RPMI8226 (cell line): ENCODE measurements around the gene DBNDD2.
A peak's percentile ranks its signal among the peaks of the same experiment; 100 is the strongest.

Source experiments
- DNase-seq: peaks from one replicate; pipeline ENCODE4 v3.0.0-alpha.2; 2015

The DBNDD2 gene

GRCh38 chr20:45387274-45387673, 20.8 kb upstream of the DBNDD2 start:
- no peak for DNase-seq

DNA sequence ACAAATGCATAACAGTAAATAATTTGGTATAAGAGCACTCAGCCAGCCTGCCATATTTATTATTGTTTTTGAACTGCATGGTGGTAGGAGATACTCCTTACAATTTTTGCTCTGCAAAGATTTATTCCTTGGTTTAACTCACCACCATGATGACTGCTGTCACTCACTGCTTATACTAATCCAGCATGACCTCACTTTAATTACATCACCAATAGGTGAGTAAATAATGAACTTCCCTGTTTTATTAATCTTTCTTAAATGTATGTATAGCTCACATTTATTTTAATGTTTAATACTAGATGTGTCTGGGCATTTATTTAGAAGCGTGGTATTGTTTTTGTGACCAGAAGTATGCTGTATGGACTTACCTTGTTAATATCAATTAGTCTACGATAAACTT, 17.2 kb upstream of the DBNDD2 start:
- DNase-seq: no peak

DNA sequence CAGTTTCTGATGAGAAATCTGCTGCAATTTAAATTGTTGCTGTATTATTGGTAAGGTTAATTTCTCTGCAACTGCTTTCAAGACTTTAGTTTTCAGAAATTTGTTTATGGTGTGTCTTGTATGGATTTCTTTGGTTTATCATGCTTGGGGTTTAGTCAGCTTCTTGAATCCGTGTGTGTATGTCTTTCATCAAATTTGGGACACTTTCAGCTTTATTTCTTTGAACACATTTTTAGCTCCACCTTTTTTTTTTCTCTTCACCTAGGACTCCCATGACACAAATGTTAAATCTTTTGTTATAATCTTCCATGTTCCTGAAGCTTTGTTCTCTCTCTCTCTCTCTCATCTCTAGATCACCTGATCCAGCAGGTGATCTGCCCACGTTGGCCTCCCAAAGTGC, 16.5 kb upstream of the DBNDD2 start:
- DNase-seq: no peak

DNA sequence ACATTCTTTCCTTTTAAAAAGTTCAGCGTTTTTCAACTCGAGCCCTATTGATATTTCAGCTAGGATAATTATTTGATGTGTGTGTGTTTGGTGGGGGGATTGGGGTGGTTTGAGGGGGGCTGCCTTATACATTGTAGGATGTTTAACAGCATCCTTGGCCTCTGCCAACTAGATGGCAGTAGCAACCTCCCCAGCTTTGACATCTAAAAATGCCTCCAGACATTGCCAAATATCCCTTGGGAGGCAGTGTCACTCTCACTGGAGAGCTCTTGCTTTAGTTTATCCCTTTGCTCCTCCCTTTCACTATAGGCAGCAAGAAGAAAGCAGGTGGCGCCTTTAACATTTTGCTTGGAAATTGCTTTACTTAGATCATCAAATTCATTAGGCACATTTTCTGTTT, 15.4 kb upstream of the DBNDD2 start:
- no peak for DNase-seq

- DNase-seq: no peak
Measured at GRCh38 chr20:45394221-45395113, 13.6 kb upstream of the DBNDD2 start.

- DNase-seq: no peak
Measured at GRCh38 chr20:45395114-45395415, 13.0 kb upstream of the DBNDD2 start.

GRCh38 chr20:45399018-45399417, 9.1 kb upstream of the DBNDD2 start:
- no peak for DNase-seq

DNA sequence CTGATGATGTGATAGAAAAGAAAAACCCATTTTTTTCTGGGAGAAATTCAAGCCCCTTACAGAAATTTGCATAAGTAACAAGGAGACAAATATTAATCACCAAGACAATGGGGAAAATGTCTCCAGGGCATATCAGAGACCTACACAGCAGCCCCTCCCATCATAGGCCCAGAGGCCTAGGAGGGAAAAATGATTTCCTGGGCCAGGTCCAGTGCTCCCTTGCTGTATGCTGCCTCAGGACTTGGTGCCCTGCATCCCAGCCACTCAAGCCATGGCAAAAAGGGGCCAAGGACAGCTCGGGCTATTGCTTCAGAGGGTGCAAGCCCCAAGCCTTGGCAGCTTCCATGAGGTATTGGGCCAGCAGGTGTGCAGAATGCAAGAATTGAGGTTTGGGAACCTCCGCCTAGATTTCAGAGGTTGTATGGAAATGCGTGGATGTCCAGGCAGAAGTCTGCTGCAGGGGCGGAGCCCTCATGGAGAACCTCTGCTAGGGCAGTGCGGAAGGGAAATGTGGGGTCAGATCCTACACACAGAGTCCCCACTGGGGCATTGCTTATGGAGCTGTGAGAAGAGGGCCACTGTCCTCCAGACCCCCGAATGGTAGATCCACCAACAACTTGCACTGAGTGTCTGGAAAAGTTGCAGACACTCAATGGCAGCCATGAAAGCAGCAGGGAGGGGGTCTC, 7.6 kb upstream of the DBNDD2 start:
- DNase-seq: no peak

GRCh38 chr20:45402946-45403345, 5.1 kb upstream of the DBNDD2 start:
- no peak for DNase-seq

GRCh38 chr20:45404438-45404837, 3.7 kb upstream of the DBNDD2 start:
- no peak for DNase-seq

DNA sequence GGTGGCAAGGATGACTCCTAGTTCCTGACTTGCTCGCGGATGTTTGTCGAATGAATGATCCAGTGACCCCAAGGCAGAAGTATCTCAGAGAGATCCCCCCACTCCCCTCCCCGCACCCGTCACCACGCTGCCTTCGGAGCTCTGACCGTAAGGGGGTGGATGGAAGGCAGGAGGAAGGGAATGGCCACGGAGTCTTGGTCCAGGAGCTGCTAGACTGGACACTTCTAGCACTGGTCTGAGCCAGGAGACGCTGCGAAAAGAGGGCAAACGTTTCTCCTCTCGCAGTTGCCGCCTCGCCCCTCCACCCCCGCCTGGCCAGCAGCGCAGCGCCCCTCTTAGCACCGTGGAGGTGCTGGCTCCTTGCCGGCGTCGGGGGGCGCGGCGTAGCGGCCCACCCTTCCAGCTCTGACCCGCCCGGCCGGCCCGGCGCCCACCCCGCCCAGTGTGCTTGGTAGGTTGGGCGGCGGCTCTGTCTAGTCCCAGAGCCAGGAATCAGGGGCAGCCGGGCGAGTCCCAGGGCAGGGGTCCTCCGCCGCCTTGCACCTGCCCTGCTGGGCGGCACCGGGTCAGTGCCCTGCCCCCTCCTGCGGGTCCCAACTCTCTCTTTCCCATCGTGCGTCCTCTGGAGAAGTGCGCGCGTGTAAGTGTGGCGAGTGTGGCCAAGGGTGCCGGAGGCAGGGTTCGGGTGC, 2.4 kb upstream of the DBNDD2 start:
- DNase-seq: no peak

DNA sequence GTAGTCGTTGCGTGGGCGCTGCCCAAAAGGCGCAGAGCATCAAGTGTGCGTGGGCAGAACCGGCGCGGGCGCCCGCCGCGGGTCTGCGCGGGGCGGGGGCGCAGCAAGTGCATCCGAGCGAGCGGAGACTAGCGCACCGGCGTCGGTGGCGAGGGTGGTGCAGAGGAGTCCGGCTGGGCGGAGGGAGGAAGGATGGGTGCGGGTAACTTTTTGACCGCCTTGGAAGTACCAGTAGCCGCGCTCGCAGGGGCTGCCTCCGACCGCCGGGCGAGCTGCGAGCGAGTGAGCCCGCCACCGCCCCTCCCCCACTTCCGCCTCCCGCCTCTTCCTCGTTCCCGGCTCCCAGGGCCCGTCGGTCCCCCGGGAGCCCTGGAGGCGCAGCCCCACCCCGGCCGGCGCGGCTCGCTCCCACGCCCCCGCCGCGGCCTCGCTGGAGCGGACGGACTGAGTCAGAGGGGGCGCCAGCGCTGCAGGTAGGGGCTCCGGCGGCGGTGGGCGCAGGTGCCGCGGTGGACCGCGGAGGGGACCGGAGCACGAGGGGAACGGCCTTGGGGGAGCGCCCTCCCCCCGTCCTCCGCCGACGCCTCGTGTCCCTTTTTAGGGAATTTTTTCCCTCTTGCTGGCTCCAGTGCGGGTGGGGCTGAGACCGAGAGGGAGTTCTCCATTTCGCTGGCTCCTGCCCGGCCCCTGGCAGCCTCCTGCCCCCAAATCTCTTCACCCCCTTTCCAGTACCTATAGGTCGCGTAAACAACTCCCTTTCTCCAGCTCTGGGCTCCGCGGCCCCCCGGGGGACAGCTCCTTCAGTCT, 1.6 kb upstream of the DBNDD2 start:
- peak; percentile 5 for DNase-seq

GRCh38 chr20:45407067-45407745, 883 bp upstream of the DBNDD2 start:
- DNase-seq: no peak

DNA sequence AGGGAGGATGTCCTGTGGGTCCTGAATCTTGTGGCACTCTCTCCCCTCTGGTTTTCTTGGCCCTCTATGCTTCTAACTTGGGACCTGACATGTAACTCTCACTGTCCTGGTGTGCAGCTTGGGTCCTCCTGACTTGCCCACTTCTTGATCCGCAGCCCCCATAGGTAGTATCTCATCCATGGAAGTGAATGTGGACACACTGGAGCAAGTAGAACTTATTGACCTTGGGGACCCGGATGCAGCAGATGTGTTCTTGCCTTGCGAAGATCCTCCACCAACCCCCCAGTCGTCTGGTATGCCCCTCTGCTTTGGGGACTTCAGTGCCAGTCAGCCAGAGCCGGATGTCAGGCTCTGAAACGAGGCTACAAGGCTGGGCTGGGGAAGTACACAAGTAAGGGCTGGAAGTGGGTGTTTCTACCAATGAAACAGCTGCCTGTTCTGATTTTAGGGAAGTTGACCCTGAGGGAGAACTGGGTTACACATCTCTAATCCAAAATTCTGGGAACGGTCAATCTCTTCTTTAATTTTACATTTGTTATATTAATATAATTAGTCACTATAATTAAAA, 641 bp downstream of the DBNDD2 start:
- DNase-seq: no peak

DNA sequence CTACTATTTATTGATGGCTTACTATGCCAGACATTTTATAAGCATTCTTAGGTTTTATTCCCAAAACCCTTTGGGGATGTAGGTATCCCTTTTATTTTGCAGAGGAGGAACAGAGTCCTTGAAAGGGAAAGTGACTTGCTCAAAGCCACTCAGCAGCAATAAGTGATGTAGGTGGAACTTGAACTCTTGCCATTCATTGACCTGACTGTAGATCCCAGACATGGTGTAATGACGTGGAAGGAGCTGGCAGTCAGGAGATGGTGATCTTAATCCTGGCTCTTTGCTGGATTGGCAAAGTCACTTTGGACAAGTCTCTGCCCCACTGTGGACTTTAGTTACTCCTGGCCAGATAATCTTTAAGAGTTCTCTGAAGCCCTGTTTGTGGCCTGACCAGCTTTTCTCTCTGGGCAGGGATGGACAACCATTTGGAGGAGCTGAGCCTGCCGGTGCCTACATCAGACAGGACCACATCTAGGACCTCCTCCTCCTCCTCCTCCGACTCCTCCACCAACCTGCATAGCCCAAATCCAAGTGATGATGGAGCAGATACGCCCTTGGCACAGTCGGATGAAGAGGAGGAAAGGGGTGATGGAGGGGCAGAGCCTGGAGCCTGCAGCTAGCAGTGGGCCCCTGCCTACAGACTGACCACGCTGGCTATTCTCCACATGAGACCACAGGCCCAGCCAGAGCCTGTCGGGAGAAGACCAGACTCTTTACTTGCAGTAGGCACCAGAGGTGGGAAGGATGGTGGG, 1.6 kb downstream of the DBNDD2 start:
- no peak for DNase-seq

GRCh38 chr20:45410887-45411286, 2.8 kb downstream of the DBNDD2 start:
- no peak for DNase-seq

GRCh38 chr20:45412653-45413052, 4.6 kb downstream of the DBNDD2 start:
- DNase-seq: no peak

DNA sequence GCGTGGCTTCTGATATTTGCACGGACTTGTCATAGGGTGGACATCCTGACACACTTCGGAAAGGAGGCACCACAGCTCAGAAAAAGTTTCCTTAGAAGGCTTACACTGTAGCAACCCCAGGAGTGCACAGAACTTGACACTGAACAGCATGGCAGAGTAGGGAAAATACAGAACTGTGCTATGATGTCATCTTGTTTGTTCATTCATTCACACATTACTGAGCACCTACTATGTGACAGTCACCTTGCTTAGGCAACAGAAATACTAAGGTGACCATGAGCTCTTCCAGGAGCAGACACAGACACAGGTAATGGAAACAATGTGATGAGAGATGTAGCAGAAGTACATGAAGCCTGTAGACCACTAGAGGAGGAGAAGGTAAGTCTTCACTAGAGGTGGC, 5.4 kb downstream of the DBNDD2 start:
- DNase-seq: no peak

- peak; percentile 88 for DNase-seq
Measured at GRCh38 chr20:45415822-45416637, 7.9 kb downstream of the DBNDD2 start, which contains the start of gene PIGT. Gene PIGT, plus strand, starts transcription at chr20:45416141. Its CDS starts 16 bp downstream, at chr20:45416157.

DNA sequence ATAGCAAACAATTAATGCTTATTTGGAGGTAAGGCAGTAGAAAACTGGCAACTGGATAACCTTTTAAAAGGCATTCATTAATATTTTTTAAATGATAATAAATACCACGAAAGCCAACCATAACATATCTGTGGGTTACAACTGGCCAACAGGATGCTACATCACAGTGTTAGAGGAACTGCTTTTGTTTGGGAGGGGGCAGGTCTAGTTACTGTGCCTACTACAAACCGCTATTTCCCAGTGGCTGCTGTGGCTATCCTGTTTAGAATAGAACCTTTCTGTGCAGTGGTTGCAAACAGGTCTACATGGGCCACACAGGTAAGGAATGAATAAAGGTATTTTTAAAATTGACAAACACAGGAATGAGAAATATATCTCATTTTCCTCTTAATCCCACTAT, 8.8 kb downstream of the DBNDD2 start:
- DNase-seq: no peak
